Measurements from ENCODE around the gene RNF212.

The RNF212 gene

GRCh38 chr4:1090465-1091440 is 22.6 kb downstream of the RNF212 start:
- Histone ChIP-seq H3K4me3 (ENCODE audit: low read length, poor library complexity, severe bottlenecking) (no peak overlapping the region), H3K4me2 (ENCODE audit: low read depth, low read length, poor library complexity, severe bottlenecking) (no peak overlapping the region), H3K9ac (ENCODE audit: low read depth, low read length, poor library complexity, severe bottlenecking) (no peak overlapping the region), H3K79me2 (ENCODE audit: insufficient read depth, low read length) (no peaks in the 10 kb centered on the region), H3F3A (ENCODE audit: low read depth) (no peaks in the 10 kb centered on the region), H3K36me3 (ENCODE audit: insufficient read depth, low read length) (no peaks in the 10 kb centered on the region), H3K9me3 (ENCODE audit: insufficient read depth, low read depth, low read length) (peaks cover 13% of the 10 kb centered on the region; the same call in 1 of the 2 replicates), H3K4me1 (ENCODE audit: insufficient read depth, low read length, poor library complexity, severe bottlenecking) (no peaks in the 10 kb centered on the region), H4K20me1 (ENCODE audit: insufficient read depth, low read length, poor library complexity, severe bottlenecking) (no peaks in the 10 kb centered on the region), H2AFZ (ENCODE audit: low read length) (no peak overlapping the region), H3K27me3 (ENCODE audit: insufficient read depth, low read length, poor library complexity, severe bottlenecking) (no peaks in the 10 kb centered on the region), H3K9me2 (replicated peaks; ENCODE audit: low read depth, low read length) (no peaks in the 10 kb centered on the region)
- TF ChIP-seq, protein P1, sequence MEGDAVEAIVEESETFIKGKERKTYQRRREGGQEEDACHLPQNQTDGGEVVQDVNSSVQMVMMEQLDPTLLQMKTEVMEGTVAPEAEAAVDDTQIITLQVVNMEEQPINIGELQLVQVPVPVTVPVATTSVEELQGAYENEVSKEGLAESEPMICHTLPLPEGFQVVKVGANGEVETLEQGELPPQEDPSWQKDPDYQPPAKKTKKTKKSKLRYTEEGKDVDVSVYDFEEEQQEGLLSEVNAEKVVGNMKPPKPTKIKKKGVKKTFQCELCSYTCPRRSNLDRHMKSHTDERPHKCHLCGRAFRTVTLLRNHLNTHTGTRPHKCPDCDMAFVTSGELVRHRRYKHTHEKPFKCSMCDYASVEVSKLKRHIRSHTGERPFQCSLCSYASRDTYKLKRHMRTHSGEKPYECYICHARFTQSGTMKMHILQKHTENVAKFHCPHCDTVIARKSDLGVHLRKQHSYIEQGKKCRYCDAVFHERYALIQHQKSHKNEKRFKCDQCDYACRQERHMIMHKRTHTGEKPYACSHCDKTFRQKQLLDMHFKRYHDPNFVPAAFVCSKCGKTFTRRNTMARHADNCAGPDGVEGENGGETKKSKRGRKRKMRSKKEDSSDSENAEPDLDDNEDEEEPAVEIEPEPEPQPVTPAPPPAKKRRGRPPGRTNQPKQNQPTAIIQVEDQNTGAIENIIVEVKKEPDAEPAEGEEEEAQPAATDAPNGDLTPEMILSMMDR (conservative IDR thresholded peaks at IDR 0.05; ENCODE audit: low read length) = no peak
- no peak for TF ChIP-seq EZH2phosphoT487 (IDR thresholded peaks at IDR 0.05; ENCODE audit: borderline replicate concordance)

DNA sequence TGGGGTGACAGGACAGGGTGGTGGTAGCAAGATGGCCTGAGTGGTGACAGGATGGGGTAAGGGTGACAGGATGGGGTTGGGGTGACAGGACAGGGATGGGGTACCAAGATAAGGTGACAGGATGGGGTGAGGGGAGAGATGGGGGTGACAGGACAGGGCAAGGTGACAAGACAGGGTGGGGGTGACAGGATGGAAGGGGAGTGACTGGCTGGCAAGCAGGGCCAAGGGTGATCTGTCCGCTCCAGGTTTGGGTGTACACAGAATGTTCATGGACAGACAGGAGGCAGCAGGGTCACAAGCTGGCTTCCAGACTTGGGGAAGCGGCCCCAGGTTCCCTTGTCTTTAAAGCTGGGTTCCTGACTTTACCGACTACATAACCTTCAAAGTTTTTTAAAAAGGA is 23.3 kb downstream of the RNF212 start:
- no peak for TF ChIP-seq EZH2phosphoT487 (IDR thresholded peaks at IDR 0.05; ENCODE audit: borderline replicate concordance)
- TF ChIP-seq, protein P1 (conservative IDR thresholded peaks at IDR 0.05; ENCODE audit: low read length) = no peak
- no peak overlapping the region for H3K9ac ChIP-seq (ENCODE audit: low read depth, low read length, poor library complexity, severe bottlenecking)

GRCh38 chr4:1087371-1087770 is 26.0 kb downstream of the RNF212 start:
- Histone ChIP-seq H3K4me1 (ENCODE audit: insufficient read depth, low read length, poor library complexity, severe bottlenecking) (no peaks in the 10 kb centered on the region), H3K4me3 (ENCODE audit: low read length, poor library complexity, severe bottlenecking) (no peak overlapping the region), H3K9me2 (replicated peaks; ENCODE audit: low read depth, low read length) (no peaks in the 10 kb centered on the region), H3K4me2 (ENCODE audit: low read depth, low read length, poor library complexity, severe bottlenecking) (no peak overlapping the region), H3K9me3 (ENCODE audit: insufficient read depth, low read depth, low read length) (peaks cover 13% of the 10 kb centered on the region; the same call in 1 of the 2 replicates), H3K27me3 (ENCODE audit: insufficient read depth, low read length, poor library complexity, severe bottlenecking) (no peaks in the 10 kb centered on the region), H3K79me2 (ENCODE audit: insufficient read depth, low read length) (no peaks in the 10 kb centered on the region), H4K20me1 (ENCODE audit: insufficient read depth, low read length, poor library complexity, severe bottlenecking) (no peaks in the 10 kb centered on the region), H2AFZ (ENCODE audit: low read length) (no peak overlapping the region), H3K36me3 (ENCODE audit: insufficient read depth, low read length) (no peaks in the 10 kb centered on the region), H3K9ac (ENCODE audit: low read depth, low read length, poor library complexity, severe bottlenecking) (no peak overlapping the region), H3F3A (ENCODE audit: low read depth) (no peaks in the 10 kb centered on the region)
- TF ChIP-seq, protein P1 (conservative IDR thresholded peaks at IDR 0.05; ENCODE audit: low read length) = no peak
- no peak for TF ChIP-seq EZH2phosphoT487 (IDR thresholded peaks at IDR 0.05; ENCODE audit: borderline replicate concordance)

More for the DNA sequence above, 23.3 kb downstream of the RNF212 start:
- Histone ChIP-seq H2AFZ (ENCODE audit: low read length) (no peak overlapping the region), H3K79me2 (ENCODE audit: insufficient read depth, low read length) (no peaks in the 10 kb centered on the region), H3K4me2 (ENCODE audit: low read depth, low read length, poor library complexity, severe bottlenecking) (no peak overlapping the region), H3K4me3 (ENCODE audit: low read length, poor library complexity, severe bottlenecking) (no peak overlapping the region), H3K27me3 (ENCODE audit: insufficient read depth, low read length, poor library complexity, severe bottlenecking) (no peaks in the 10 kb centered on the region), H3K9me3 (ENCODE audit: insufficient read depth, low read depth, low read length) (peaks cover 13% of the 10 kb centered on the region; the same call in 1 of the 2 replicates), H4K20me1 (ENCODE audit: insufficient read depth, low read length, poor library complexity, severe bottlenecking) (no peaks in the 10 kb centered on the region), H3K36me3 (ENCODE audit: insufficient read depth, low read length) (no peaks in the 10 kb centered on the region), H3K4me1 (ENCODE audit: insufficient read depth, low read length, poor library complexity, severe bottlenecking) (no peaks in the 10 kb centered on the region), H3K9me2 (replicated peaks; ENCODE audit: low read depth, low read length) (no peaks in the 10 kb centered on the region), H3F3A (ENCODE audit: low read depth) (no peaks in the 10 kb centered on the region)
